Astrocyte (in vitro differentiated cells and primary cell): Measurements from ENCODE around the gene SGK1. TPM values are rescaled to one million over a fixed set of nuclear protein-coding genes. Genes with fewer than 3 reads are reported as not detected.
"Not testable (repeated sequence)": the region's sequence is repeated elsewhere in the genome, so short reads cannot be mapped to it uniquely, and the experiment has no call there.

Source experiments
- DNase-seq: peaks from one replicate; pipeline ENCODE4 v3.0.0-alpha.2; 2010; ENCODE audit warnings: low read depth
- FAIRE-seq: peaks from 2 replicates; lab custom pipeline; 2011; peaks lifted over from hg19 to GRCh38; lab: Jason Lieb, UNC
- H2AFZ ChIP-seq: 2 replicates; pipeline ENCODE4 v1.6.0; 2012; ENCODE audit warnings: low read depth, low read length, inconsistent platforms
- H3K27ac ChIP-seq: 2 replicates; pipeline ENCODE4 v1.5.1; 2011; ENCODE audit warnings: low read depth, low read length, inconsistent platforms
- H3K27me3 ChIP-seq: 2 replicates; pipeline ENCODE4 v1.6.0; 2011; ENCODE audit warnings: low read length, inconsistent platforms; ENCODE audit not compliant: insufficient read depth
- H3K36me3 ChIP-seq: 2 replicates; pipeline ENCODE4 v1.5.1; 2011; ENCODE audit warnings: low read length, inconsistent platforms; ENCODE audit not compliant: insufficient read depth
- H3K4me1 ChIP-seq: 2 replicates; pipeline ENCODE4 v1.5.1; 2011; ENCODE audit warnings: low read length, inconsistent platforms; ENCODE audit not compliant: insufficient read depth
- H3K4me2 ChIP-seq: 2 replicates; pipeline ENCODE4 v1.6.0; 2012; ENCODE audit warnings: low read length, inconsistent platforms
- H3K4me3 ChIP-seq: 2 replicates; pipeline ENCODE4 v1.5.1; 2011; ENCODE audit warnings: low read depth, mild to moderate bottlenecking, low read length, inconsistent platforms; ENCODE audit not compliant: insufficient read depth
- H3K79me2 ChIP-seq: 2 replicates; pipeline ENCODE4 v1.6.0; 2012; ENCODE audit warnings: mild to moderate bottlenecking, low read length, inconsistent platforms; ENCODE audit not compliant: insufficient read depth
- H3K9ac ChIP-seq: 2 replicates; pipeline ENCODE4 v1.6.0; 2012; ENCODE audit warnings: mild to moderate bottlenecking, low read length, inconsistent platforms
- H3K9me3 ChIP-seq: 2 replicates; pipeline ENCODE4 v1.5.1; 2012; ENCODE audit warnings: low read depth, mild to moderate bottlenecking, low read length, inconsistent platforms; ENCODE audit not compliant: insufficient read depth
- H4K20me1 ChIP-seq: 2 replicates; pipeline ENCODE4 v1.6.0; 2012; ENCODE audit warnings: low read length, inconsistent platforms; ENCODE audit not compliant: insufficient read depth
- H3K27ac Mint-ChIP-seq: one replicate; pipeline ENCODE4 v1.8.0; 2021; ENCODE audit warnings: mild to moderate bottlenecking, mixed read lengths; ENCODE audit not compliant: unreplicated experiment
- H3K27me3 Mint-ChIP-seq: one replicate; pipeline ENCODE4 v1.8.0; 2021; ENCODE audit warnings: low read depth, mixed read lengths; ENCODE audit not compliant: unreplicated experiment
- H3K36me3 Mint-ChIP-seq: one replicate; pipeline ENCODE4 v1.8.0; 2021; ENCODE audit warnings: low read depth, mixed read lengths; ENCODE audit not compliant: unreplicated experiment
- H3K4me1 Mint-ChIP-seq: one replicate; pipeline ENCODE4 v1.8.0; 2021; ENCODE audit warnings: low read depth, mixed read lengths; ENCODE audit not compliant: unreplicated experiment
- H3K4me3 Mint-ChIP-seq: one replicate; pipeline ENCODE4 v1.8.0; 2021; ENCODE audit warnings: mild to moderate bottlenecking, moderate library complexity, mixed read lengths; ENCODE audit not compliant: unreplicated experiment
- H3K9me3 Mint-ChIP-seq: one replicate; pipeline ENCODE4 v1.8.0; 2021; ENCODE audit warnings: mild to moderate bottlenecking, mixed read lengths; ENCODE audit not compliant: unreplicated experiment
- EZH2 ChIP-seq: IDR thresholded peaks from 2 replicates; pipeline ENCODE4 v1.6.1; 2012; ENCODE audit warnings: mild to moderate bottlenecking, low read length, inconsistent platforms; ENCODE audit not compliant: insufficient read depth
- total RNA-seq: library from RNA; stranded (reverse); gene quantifications from 2 replicates; pipeline ENCODE4 v1.2.1, GENCODE V29; 2021
- TF ChIP-seq, protein P1 (sequence below): IDR thresholded peaks from 2 replicates; pipeline ENCODE4 v1.5.1; 2011; ENCODE audit warnings: low read depth, mild to moderate bottlenecking, inconsistent platforms, low read length, moderate library complexity; ENCODE audit not compliant: insufficient read depth

The SGK1 gene
- total RNA-seq, 1 donor from 2014 or later = 117 TPM

DNA sequence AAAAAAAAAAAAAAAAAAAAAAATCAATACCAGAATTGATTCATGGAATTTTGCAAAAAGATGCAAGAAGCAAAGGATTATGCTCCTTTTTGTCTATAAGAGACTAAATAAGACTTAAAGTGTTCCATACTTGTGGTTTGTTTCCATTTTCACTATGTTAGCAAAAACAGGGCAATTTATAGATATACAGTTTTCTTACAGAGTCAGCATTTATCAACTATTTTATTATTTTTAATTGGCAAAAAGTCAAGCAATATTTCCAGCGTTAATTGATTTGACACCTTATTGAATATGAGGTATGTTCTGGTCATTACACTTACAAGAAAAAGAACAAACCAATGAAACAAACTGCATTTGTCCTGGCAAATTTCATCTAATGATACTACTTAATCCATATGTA lies 5.4 kb upstream of the SGK1 start:
- FAIRE-seq = no peak

DNA sequence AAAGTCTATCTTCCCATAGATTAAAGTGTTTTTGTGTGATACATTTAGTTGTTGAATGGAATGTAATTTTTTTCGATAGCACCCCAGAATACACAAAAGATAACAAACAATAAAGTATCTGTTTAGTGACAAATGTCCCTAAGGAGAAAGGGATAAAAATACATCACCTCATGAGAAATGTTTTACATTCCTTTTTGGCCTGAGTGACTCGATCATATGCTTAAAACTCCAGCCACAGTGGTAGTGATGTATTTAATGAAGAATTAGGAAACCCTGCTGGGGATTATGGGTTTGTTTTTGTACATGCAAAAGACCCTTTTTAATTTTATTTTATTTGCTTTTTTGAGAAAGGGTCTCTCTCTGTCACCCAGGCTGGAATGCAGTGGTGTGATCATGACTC lies 4.3 kb upstream of the SGK1 start:
- H3K36me3 ChIP-seq = no peaks in the 10 kb centered on the region
- no peaks in the 10 kb centered on the region for H4K20me1 ChIP-seq
- FAIRE-seq = no peak
- TF ChIP-seq EZH2 = no peak
- TF ChIP-seq, protein P1, sequence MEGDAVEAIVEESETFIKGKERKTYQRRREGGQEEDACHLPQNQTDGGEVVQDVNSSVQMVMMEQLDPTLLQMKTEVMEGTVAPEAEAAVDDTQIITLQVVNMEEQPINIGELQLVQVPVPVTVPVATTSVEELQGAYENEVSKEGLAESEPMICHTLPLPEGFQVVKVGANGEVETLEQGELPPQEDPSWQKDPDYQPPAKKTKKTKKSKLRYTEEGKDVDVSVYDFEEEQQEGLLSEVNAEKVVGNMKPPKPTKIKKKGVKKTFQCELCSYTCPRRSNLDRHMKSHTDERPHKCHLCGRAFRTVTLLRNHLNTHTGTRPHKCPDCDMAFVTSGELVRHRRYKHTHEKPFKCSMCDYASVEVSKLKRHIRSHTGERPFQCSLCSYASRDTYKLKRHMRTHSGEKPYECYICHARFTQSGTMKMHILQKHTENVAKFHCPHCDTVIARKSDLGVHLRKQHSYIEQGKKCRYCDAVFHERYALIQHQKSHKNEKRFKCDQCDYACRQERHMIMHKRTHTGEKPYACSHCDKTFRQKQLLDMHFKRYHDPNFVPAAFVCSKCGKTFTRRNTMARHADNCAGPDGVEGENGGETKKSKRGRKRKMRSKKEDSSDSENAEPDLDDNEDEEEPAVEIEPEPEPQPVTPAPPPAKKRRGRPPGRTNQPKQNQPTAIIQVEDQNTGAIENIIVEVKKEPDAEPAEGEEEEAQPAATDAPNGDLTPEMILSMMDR = no peak
- no peak overlapping the region for H3K4me2 ChIP-seq
- no peaks in the 10 kb centered on the region for H3K79me2 ChIP-seq
- no peaks in the 10 kb centered on the region for H3K27me3 ChIP-seq
- H3K36me3 Mint-ChIP-seq = no peaks in the 10 kb centered on the region
- no peak overlapping the region for H3K27ac Mint-ChIP-seq
- no peak overlapping the region for H2AFZ ChIP-seq
- peaks cover 24% of the 10 kb centered on the region for H3K27me3 Mint-ChIP-seq
- H3K9me3 ChIP-seq = no peaks in the 10 kb centered on the region
- H3K4me1 ChIP-seq = peaks cover 6% of the 10 kb centered on the region
- DNase-seq = no peak
- no peak overlapping the region for H3K4me3 ChIP-seq
- peaks cover 7% of the 10 kb centered on the region for H3K4me1 Mint-ChIP-seq
- no peak overlapping the region for H3K27ac ChIP-seq
- H3K4me3 Mint-ChIP-seq = no peak overlapping the region
- H3K9ac ChIP-seq = no peak overlapping the region
- H3K9me3 Mint-ChIP-seq = peaks cover 5% of the 10 kb centered on the region

More for the DNA sequence above, 5.4 kb upstream of the SGK1 start:
- DNase-seq = no peak
- Mint-ChIP-seq H3K9me3 (peaks cover 5% of the 10 kb centered on the region), H3K27ac (no peak overlapping the region), H3K27me3 (peaks cover 16% of the 10 kb centered on the region), H3K4me3 (no peak overlapping the region), H3K4me1 (no peaks in the 10 kb centered on the region), H3K36me3 (no peaks in the 10 kb centered on the region)
- no peak overlapping the region for H3K4me3 ChIP-seq
- no peaks in the 10 kb centered on the region for H3K36me3 ChIP-seq
- no peaks in the 10 kb centered on the region for H3K27me3 ChIP-seq
- TF ChIP-seq EZH2 = no peak
- TF ChIP-seq, protein P1 = no peak
- H3K4me1 ChIP-seq = peaks cover under 1% of the 10 kb centered on the region
- no peaks in the 10 kb centered on the region for H4K20me1 ChIP-seq
- no peaks in the 10 kb centered on the region for H3K9me3 ChIP-seq
- H2AFZ ChIP-seq = no peak overlapping the region
- H3K27ac ChIP-seq = no peak overlapping the region
- H3K9ac ChIP-seq = no peak overlapping the region
- H3K4me2 ChIP-seq = no peak overlapping the region
- H3K79me2 ChIP-seq = no peaks in the 10 kb centered on the region

DNA sequence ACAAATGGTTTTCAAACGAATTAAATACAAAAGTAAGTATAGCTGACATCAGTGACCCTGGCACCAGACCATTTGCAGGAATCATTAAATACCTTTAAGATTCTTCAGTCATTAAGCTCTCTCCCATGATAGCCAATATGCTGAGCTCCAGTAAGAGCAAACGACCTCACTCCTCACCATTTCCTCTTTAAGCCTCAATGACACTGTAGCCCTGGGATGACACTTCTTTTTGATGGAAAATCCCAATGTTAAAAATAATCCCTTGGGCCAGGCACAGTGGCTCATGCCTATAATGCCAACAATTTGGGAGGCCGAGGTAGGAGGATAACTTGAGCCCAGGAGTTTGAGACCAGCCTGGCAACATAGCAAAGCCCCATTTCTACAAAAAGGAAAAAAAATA lies 3.3 kb upstream of the SGK1 start:
- H3K4me1 Mint-ChIP-seq = peaks cover 7% of the 10 kb centered on the region
- Histone ChIP-seq H4K20me1 (no peaks in the 10 kb centered on the region), H3K4me2 (no peak overlapping the region), H2AFZ (no peak overlapping the region), H3K27me3 (no peaks in the 10 kb centered on the region), H3K36me3 (no peaks in the 10 kb centered on the region), H3K9ac (no peak overlapping the region), H3K4me1 (peaks cover 6% of the 10 kb centered on the region), H3K79me2 (no peaks in the 10 kb centered on the region), H3K27ac (no peak overlapping the region), H3K9me3 (no peaks in the 10 kb centered on the region), H3K4me3 (no peak overlapping the region)
- peaks cover 24% of the 10 kb centered on the region for H3K27me3 Mint-ChIP-seq
- no peaks in the 10 kb centered on the region for H3K36me3 Mint-ChIP-seq
- H3K27ac Mint-ChIP-seq = no peak overlapping the region
- H3K9me3 Mint-ChIP-seq = peaks cover 5% of the 10 kb centered on the region
- TF ChIP-seq, protein P1 = no peak
- TF ChIP-seq EZH2 = no peak
- no peak overlapping the region for H3K4me3 Mint-ChIP-seq
- no peak for FAIRE-seq
- no peak for DNase-seq

DNA sequence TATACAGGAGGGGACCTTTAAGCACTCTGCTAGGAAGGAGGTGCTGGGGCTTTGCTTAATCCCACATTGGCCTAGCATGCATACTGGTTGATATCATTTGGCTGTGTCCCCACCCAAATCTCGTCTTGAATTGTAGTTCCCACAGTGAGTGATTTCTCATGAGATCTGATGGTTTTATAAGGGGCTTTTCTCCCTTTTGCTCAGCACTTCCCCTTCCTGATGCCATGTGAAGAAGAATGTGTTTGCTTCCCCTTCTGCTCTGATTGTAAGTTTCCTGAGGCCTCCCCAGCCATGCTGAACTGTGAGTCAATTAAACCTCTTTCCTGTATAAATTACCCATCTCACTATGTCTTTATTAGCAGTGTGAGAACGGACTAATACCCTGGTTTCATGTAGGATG lies 1.8 kb upstream of the SGK1 start:
- not testable (repeated sequence) for H3K4me3 Mint-ChIP-seq, H4K20me1 ChIP-seq, H3K36me3 Mint-ChIP-seq, H2AFZ ChIP-seq, H3K9me3 ChIP-seq, H3K4me1 ChIP-seq, H3K27ac ChIP-seq, DNase-seq, H3K79me2 ChIP-seq, FAIRE-seq, H3K4me1 Mint-ChIP-seq, H3K9me3 Mint-ChIP-seq, H3K9ac ChIP-seq, H3K27ac Mint-ChIP-seq, H3K4me3 ChIP-seq, H3K4me2 ChIP-seq, H3K27me3 ChIP-seq, H3K36me3 ChIP-seq
- H3K27me3 Mint-ChIP-seq = peaks cover 24% of the 10 kb centered on the region
